ENCODE measurements around the gene SPRN.
"Not testable (repeated sequence)": the region's sequence is repeated elsewhere in the genome, so short reads cannot be mapped to it uniquely, and the experiment has no call there.

Gene SPRN

GRCh38 chr10:133405272-133405671, 19.2 kb downstream of the SPRN start:
- no peak for DNase-seq

DNA sequence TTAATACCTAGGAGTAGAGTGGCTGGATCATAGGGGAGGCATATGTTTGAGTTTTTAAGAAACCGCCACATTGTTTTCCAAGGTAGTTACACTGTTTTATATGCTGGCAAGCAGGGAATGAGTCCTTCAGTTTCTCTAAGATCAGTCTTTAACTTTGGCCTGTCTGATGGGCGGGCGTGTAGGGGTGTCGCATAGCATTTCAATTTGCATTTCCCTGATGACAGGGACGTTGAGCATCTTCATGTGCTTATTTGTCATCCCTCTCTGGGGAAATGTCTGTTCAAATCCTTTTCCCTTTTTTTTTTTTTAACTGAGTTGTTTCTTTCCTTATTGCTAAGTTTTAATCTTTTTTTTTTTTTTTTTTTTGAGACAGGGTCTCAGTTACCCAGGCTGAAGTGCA, 20.6 kb downstream of the SPRN start:
- no peak for DNase-seq

DNA sequence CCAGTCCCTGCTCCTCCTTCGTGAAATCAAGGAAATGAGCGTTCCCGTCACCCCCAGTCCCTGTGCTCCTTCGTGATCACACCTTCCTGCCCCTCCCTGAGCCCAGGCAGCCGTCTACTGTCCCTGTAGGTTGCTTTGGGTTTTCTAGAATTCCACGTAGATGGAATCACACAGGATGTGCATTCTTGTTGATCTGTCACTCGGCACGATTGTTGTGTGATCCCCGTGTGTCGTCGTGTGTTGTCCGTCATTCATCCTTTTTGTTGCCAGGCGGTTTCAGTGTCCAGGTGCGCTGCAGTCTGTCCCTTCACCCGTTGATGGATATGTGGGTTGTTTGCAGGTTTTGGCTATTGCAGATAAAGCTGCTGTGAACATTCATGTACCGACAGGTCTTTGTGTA, 21.1 kb downstream of the SPRN start:
- no peak for DNase-seq

GRCh38 chr10:133401981-133402725, 22.3 kb downstream of the SPRN start:
- no peak for DNase-seq

- no peak for DNase-seq
Observed at GRCh38 chr10:133401500-133401899, 22.9 kb downstream of the SPRN start.

GRCh38 chr10:133400624-133401424, 23.6 kb downstream of the SPRN start:
- DNase-seq = no peak

GRCh38 chr10:133399123-133399601, 25.3 kb downstream of the SPRN start:
- DNase-seq = no peak

- no peak for DNase-seq
Observed at GRCh38 chr10:133397938-133398337, 26.5 kb downstream of the SPRN start.

GRCh38 chr10:133396035-133396624, 28.3 kb downstream of the SPRN start:
- DNase-seq = no peak

DNA sequence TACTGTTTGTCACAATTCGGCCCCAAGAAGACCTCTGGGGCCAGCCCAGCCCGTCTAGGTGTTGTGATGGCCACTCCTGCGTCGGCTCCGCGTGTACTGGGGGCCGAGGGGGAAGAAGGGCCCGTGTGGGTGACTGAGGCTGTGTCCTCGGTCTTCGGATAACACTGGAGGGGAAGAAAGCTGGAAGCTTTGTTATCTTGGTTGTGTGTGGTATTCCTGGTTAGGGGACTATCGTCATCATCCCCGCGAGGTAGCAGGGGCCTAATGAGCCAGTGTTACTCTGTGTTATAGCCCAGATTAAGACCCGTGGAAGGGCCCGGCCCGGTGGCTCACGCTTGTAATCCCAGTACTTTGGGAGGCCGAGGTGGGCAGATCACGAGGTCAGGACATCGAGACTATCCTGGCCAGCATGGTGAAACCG, 29.6 kb downstream of the SPRN start:
- DNase-seq = no peak

- DNase-seq = peak; percentile 90
Observed at GRCh38 chr10:133394064-133394663, 30.3 kb downstream of the SPRN start, which contains the start of gene MTG1. Gene MTG1 (plus strand): TSS chr10:133394157. CDS start chr10:133394221, 64 bp downstream.

DNA sequence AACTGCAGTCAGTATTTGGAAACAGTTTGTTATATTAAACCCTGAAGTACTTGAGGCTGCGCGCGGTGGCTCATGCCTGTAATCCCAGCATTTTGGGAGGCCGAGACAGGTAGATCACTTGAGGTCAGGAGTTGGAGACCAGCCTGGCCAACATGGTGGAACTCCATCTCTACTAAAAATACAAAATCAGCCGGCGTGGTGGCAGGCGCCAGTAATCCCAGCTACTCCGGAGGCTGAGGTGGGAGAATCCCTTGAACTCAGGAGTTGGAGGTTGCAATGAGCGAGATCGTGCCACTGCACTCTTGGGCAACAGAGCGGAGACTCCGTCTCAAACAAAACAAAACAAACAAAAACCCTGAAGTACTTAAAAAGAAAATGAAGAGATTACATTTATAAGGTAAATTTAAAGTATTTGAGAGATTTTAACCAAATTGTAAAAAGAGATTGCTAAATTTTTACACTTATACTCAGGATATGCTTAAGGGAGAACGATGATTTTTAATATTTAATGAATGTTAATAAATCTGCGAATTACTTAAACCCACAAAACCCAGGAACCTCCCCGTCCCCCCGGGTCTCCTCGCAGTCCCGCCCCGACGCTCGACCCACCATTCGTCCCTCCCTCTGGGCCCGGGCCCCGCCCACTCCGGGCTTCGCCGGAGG, 30.9 kb downstream of the SPRN start:
- DNase-seq = no peak

DNA sequence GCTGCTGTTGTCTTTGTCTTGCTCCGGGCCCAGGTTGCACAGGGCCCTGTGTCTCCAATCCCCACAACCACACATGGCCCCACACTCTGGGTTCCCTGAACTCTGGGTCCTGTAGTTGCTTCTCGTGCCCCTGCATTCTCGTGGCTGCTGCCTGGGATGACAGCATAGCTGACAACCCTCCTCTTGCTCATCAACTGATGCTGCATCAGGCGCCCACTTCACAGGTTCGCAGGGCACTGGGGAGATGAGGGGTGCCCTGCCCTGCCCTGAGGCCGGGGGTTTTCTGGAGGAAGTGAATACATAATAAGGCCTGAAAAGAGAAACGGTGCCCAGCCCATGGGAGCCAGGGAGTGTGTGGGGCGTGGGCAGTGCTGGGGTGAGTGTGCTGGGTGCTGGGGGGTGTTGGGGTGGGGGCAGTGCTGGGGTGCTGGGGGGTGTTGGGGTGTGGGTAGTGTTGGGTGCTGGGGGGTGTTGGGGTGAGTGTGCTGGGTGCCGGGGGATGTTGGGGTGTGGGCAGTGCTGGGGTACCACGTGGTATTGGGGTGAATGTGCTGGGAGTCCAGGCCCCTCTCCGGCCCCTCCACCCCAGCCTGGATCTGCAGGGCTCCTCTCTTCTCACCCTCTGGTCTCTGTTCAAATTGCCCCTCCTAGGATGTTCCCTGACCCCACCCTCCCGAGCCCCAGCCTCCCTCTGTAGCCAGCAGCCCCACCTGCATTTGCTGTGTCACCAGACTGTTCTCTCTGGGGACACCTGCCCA, 32.5 kb downstream of the SPRN start:
- DNase-seq = no peak

GRCh38 chr10:133391249-133391635, 33.2 kb downstream of the SPRN start:
- DNase-seq = no peak

DNA sequence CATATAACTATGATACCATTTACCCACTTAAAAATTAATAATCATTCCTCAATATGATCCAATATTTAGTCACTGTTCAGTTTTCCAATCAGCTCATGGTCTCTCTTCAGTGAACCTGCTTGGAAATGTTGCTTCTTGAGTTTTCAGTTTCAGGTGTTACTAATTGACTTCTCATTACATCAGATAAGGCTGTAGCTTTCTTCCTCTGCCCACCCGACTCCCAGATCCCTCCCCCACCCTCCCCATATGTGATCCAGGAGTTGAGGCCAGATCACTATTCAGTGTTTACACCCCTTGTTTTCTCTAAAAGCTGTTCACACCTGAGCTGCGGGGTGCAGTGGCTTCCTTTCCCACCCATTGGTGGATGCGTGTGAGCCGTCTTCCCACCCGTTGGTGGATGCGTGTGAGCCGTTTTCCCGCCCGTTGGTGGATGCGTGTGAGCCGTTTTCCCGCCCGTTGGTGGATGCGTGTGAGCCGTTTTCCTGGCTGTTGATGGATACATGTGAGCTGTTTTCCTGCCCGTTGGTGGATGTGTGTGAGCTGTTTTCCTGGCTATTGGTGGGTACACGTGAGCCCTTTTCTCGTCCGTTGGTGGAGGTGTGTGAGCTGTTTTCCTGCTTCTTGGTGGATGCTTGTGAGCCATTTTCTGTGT, 33.7 kb downstream of the SPRN start:
- DNase-seq = no peak

- peak; percentile 17 for DNase-seq
Observed at GRCh38 chr10:133388973-133389818, 35.2 kb downstream of the SPRN start.

DNA sequence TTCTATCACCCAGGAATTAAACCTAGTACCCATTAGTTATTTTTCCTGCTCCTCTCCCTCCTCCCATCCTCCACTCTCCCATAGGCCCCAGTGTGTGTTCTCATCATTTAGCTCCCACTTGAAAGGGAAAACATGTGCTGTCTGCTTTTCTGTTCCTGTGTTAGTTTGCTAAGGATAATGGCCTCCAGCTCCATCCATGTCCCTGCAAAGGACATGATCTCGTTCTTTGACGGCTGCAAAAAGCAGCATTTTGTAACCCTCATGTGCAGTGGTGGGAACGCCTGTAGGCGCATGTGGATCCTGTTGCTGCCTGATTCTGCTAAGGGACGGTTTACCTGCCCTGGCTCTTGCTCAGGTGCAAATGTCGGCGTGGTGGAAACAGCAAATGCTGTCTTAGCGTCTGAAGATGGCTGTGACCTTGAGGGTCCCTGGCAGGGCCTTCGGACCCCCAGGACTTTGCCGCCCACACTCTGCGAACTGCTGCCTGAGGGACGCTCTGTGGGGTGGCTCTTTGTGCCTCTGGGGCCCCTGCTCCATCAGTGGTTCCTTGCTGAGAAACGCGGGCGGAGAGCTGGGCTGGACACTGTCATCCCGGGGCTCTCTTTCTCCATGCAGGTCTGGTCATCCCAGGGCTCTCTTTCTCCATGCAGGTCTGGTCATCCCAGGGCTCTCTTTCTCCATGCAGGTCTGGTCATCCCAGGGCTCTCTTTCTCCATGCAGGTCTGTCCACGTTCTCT, 36.0 kb downstream of the SPRN start:
- DNase-seq = no peak

DNA sequence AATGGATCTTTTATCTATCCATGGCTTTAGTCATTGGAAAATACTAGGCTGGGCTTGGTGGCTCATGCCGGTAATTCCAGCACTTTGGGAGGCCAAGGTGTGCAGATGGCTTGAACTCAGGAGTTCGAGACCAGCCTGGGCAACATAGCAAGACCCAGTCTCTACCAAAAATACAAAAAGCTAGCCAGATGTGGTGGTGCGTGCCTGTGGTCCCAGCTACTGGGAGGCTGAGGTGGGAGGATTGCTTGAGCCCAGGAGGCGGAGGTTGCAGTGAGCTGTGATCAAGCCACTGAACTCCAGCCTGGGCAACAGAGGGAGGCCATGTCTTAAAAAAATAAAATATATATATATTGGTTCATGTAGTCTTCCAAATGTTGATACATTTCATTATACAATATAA, 37.5 kb downstream of the SPRN start:
- DNase-seq = not testable (repeated sequence)

DNA sequence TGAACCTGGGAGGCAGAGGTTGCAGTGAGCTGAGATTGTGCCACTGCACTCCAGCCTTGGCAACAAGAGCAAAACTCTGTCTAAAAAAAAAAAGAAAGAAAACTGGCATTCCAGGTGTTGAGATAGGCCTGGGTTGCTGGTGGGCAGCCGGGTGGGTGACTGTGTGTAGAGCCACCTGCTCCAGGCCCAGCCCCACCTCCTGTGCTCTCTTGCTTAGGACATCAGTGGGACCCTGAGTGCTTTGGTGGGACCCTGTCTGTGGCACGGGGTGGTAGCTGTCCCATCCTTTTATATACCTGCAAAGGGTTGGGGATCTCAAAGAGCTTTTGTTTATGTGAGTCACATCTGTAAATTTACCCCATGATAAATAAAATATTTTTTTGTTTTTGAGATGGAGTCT, 39.2 kb downstream of the SPRN start:
- DNase-seq = no peak

DNA sequence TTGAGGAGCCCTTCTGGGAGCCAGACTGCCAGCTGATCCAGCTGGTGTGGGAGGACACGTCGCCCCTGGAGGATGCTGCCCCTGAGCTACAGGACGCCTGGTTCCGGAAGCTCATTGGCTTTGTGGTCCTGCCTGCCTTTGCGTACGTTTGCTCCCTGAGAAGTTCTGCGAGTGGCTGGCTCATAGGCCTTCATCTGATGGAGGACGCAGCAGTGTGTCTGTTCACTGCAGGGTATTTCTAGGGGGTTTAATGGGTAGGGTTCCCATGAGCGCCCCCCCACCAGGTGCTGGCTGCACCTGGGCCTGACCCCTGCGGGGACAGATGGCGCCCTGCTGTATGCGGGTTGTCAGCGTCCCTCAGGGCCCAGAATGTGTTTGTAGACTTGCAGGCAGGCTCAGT, 40.4 kb downstream of the SPRN start:
- no peak for DNase-seq

Measured in effector CD4-positive, alpha-beta T cell (primary cell).